GM12878 (cell line): ENCODE data around the gene AWAT1. TPM values are rescaled to one million over a fixed set of nuclear protein-coding genes. Genes with fewer than 3 reads are reported as not detected.
A peak's percentile ranks its signal among the peaks of the same experiment; 100 is the strongest.

Experiments
- ATAC-seq: fragments of 200-7000 bp; cut with Tn5 transposase; 3 replicates; pipeline ENCODE4 v1.9.1; 2020; ENCODE audit warnings: mild to moderate bottlenecking, moderate library complexity
- BruUV-seq: library from RNA; stranded (reverse); fragments of 400-500 nt; replicated peaks from 2 replicates; lab custom pipeline; 2021; lab: Mats Ljungman, UMichigan
- CTCF ChIA-PET: fragments of 300-600 bp; sonication (Branson Sonifier 250); formaldehyde crosslinking; extraction: SDS; loops from one replicate; lab custom pipeline; 2021; ENCODE audit warnings: inconsistent platforms; lab: Yijun Ruan, JAX
- POLR2A ChIA-PET: fragments of 350-600 bp; formaldehyde crosslinking; extraction: SDS; loops from one replicate; lab custom pipeline; 2021; ENCODE audit warnings: inconsistent platforms; lab: Charles Lee
- RAD21 ChIA-PET: fragments of 300-600 bp; sonication (Branson Sonifier 250); formaldehyde crosslinking; loops from one replicate; lab custom pipeline; 2023; ENCODE audit warnings: antibody characterized with exemption; ENCODE audit not compliant: unreplicated experiment; lab: Charles Lee
- SMC1A ChIA-PET: fragments of 300-600 bp; sonication (Branson Sonifier 250); formaldehyde crosslinking; loops from one replicate; lab custom pipeline; 2023; ENCODE audit not compliant: unreplicated experiment, uncharacterized antibody; lab: Charles Lee
- DNase-seq: peaks from one replicate; pipeline ENCODE4 v3.0.0-alpha.2; 2011; ENCODE audit warnings: low read depth, low spot score
- FAIRE-seq: peaks from 3 replicates; lab custom pipeline; 2011; peaks lifted over from hg19 to GRCh38; lab: Jason Lieb, UNC
- H2AFZ ChIP-seq: 2 replicates; pipeline ENCODE4 v1.6.0; 2011; ENCODE audit warnings: low read depth, low read length, control low read depth; ENCODE audit not compliant: control insufficient read depth
- H3K27ac ChIP-seq: 2 replicates; pipeline ENCODE4 v1.5.1; 2011; ENCODE audit warnings: control low read depth; ENCODE audit not compliant: control insufficient read depth, insufficient read depth
- H3K27me3 ChIP-seq, 2 experiments: replicated peaks in 1 of 2; 2 replicates each; pipeline versions ENCODE4 v1.6.0 to v1.6.1; 2011; ENCODE audit warnings: low read length in 1 of 2; ENCODE audit not compliant: control insufficient read depth in 2 of 2, insufficient read depth in 2 of 2
- H3K36me3 ChIP-seq, 2 experiments: 2 replicates each; pipeline ENCODE4 v1.5.1; 2011; ENCODE audit warnings: low read length in 1 of 2; ENCODE audit not compliant: control insufficient read depth in 2 of 2, insufficient read depth in 2 of 2
- H3K4me1 ChIP-seq: 2 replicates; pipeline ENCODE4 v1.6.1; 2011; ENCODE audit warnings: mild to moderate bottlenecking, low read length, moderate library complexity, mixed read lengths; ENCODE audit not compliant: control insufficient read depth, insufficient read depth
- H3K4me2 ChIP-seq: 2 replicates; pipeline ENCODE4 v1.6.0; 2011; ENCODE audit warnings: control low read depth; ENCODE audit not compliant: control insufficient read depth, insufficient read depth
- H3K4me3 ChIP-seq: fragments of 200-600 bp; sonication (generic); 2 replicates; pipeline ENCODE4 v1.5.1; 2016
- H3K79me2 ChIP-seq: 2 replicates; pipeline ENCODE4 v1.6.0; 2011; ENCODE audit warnings: low read length; ENCODE audit not compliant: control insufficient read depth, insufficient read depth
- H3K9ac ChIP-seq: 2 replicates; pipeline ENCODE4 v1.8.0; 2011; ENCODE audit warnings: low read length, control low read depth, mixed read lengths; ENCODE audit not compliant: control insufficient read depth, insufficient read depth
- H3K9me3 ChIP-seq: replicated peaks from 3 replicates; pipeline ENCODE4 v1.5.1; 2011; ENCODE audit warnings: mild to moderate bottlenecking, low read length; ENCODE audit not compliant: control insufficient read depth, insufficient read depth
- H4K20me1 ChIP-seq: 2 replicates; pipeline ENCODE4 v1.6.0; 2011; ENCODE audit not compliant: control insufficient read depth, insufficient read depth
- BACH1 ChIP-seq: fragments of 450-650 bp; IDR thresholded peaks from 2 replicates; pipeline ENCODE4 v1.6.1; 2017; ENCODE audit warnings: mild to moderate bottlenecking, borderline replicate concordance
- CBFB ChIP-seq: IDR thresholded peaks from 2 replicates; pipeline ENCODE4 v1.6.1; 2016; ENCODE audit warnings: antibody characterized with exemption, low read depth
- CHD2 ChIP-seq: IDR thresholded peaks from 2 replicates; pipeline ENCODE4 v1.6.1; 2011; ENCODE audit warnings: low read depth, low read length, improper control_type of control experiment, borderline replicate concordance
- EED ChIP-seq: sonication (generic); IDR thresholded peaks from 2 replicates; pipeline ENCODE4 v1.6.1; 2016; ENCODE audit warnings: antibody characterized with exemption, low read depth
- ESRRA ChIP-seq: IDR thresholded peaks from 2 replicates; pipeline ENCODE4 v1.6.1; 2012; ENCODE audit warnings: mild to moderate bottlenecking, low read length, improper control_type of control experiment
- IKZF1 ChIP-seq: fragments of 450-650 bp; conservative IDR thresholded peaks from 2 replicates; pipeline ENCODE4 v1.6.1; 2017; ENCODE audit warnings: antibody characterized with exemption, mild to moderate bottlenecking
- KDM1A ChIP-seq: fragments of 200-600 bp; sonication (generic); IDR thresholded peaks from 2 replicates; pipeline ENCODE4 v1.6.1; 2016; ENCODE audit warnings: borderline replicate concordance
- MEF2B ChIP-seq: fragments of 450-650 bp; IDR thresholded peaks from 2 replicates; pipeline ENCODE4 v1.6.1; 2018; ENCODE audit warnings: mild to moderate bottlenecking, moderate library complexity; ENCODE audit not compliant: partially characterized antibody, poor library complexity, severe bottlenecking
- NFXL1 ChIP-seq: fragments of 450-650 bp; IDR thresholded peaks from 2 replicates; pipeline ENCODE4 v1.6.1; 2017; ENCODE audit warnings: antibody characterized with exemption, mild to moderate bottlenecking, borderline replicate concordance
- NR2F1 ChIP-seq: fragments of 450-650 bp; conservative IDR thresholded peaks from 2 replicates; pipeline ENCODE4 v1.6.1; 2017; ENCODE audit warnings: mild to moderate bottlenecking
- POLR2AphosphoS2 ChIP-seq: IDR thresholded peaks from 2 replicates; pipeline ENCODE4 v1.6.1; 2011; ENCODE audit warnings: low read depth, mild to moderate bottlenecking, low read length, improper control_type of control experiment, moderate library complexity
- REST ChIP-seq: IDR thresholded peaks from 2 replicates; pipeline ENCODE4 v1.6.1; 2012; ENCODE audit warnings: mild to moderate bottlenecking, low read depth, low read length
- RFX5 ChIP-seq: IDR thresholded peaks from 2 replicates; pipeline ENCODE4 v1.6.1; 2011; ENCODE audit warnings: low read depth, low read length, improper control_type of control experiment
- SMARCA5 ChIP-seq: fragments of 450-650 bp; IDR thresholded peaks from 2 replicates; pipeline ENCODE4 v1.6.1; 2017; ENCODE audit warnings: mild to moderate bottlenecking
- ZNF622 ChIP-seq: fragments of 450-650 bp; IDR thresholded peaks from 2 replicates; pipeline ENCODE4 v1.6.1; 2017; ENCODE audit warnings: mild to moderate bottlenecking, inconsistent platforms
- WGBS: methylation state at CpG from one replicate; pipeline ENCODE4 v1.1.6; 2016; ENCODE audit warnings: low lambda C conversion rate; ENCODE audit not compliant: insufficient replicate concordance, insufficient coverage; ENCODE audit errors: missing lambda C conversion rate; 5-methylcytosine and 5-hydroxymethylcytosine counted together
- in situ Hi-C: fragments of 300-500 bp; cut with MboI; formaldehyde crosslinking; loops from 9 replicates; pipeline ENCODE4 v1.14.3; 2018; ENCODE audit warnings: mixed read lengths
- intact Hi-C: fragments of 100-400 bp; cut with micrococcal nuclease; formaldehyde crosslinking; loops from one replicate; pipeline ENCODE4 v1.14.2; 2022; ENCODE audit not compliant: unreplicated experiment
- polyA plus RNA-seq, 11 experiments: library from polyadenylated mRNA; depleted of rRNA in 4 of 11; unstranded in 6 of 11; stranded (reverse) in 5 of 11; fragments of >200 nt; fragmentation: Nextera tagmentation in 4 of 11; fragmentation: Illumina TruSeq in 1 of 11; extraction: Ambion mirVana in 4 of 11; extraction: Trizol in 1 of 11; gene quantifications; 1 replicate in 1 of 11; 2 replicates in 10 of 11; pipeline versions ENCODE4 v1.2.1 to v1.2.3, GENCODE V29; 2011 to 2016; ENCODE audit warnings: inconsistent platforms in 2 of 11, missing spikeins in 2 of 11, low read depth in 1 of 11
- total RNA-seq, 4 experiments: library from RNA; depleted of rRNA in 3 of 4; stranded (reverse); fragments of >200 nt in 3 of 4; fragmentation: Illumina TruSeq in 1 of 4; extraction: Trizol in 1 of 4; gene quantifications; 2 replicates each; pipeline versions ENCODE4 v1.2.1 to v1.2.3, GENCODE V29; 2013 to 2021

AWAT1 gene
- total and polyA plus RNA-seq, 10 of the 15 experiments (the other 5 are each of a cell fraction or from before 2014, with no cell fraction given), result not detected

GRCh38 chrX:70264784-70265183 is 30.3 kb downstream of the AWAT1 start:
- no peak overlapping the region for H2AFZ ChIP-seq
- H4K20me1 ChIP-seq, result no peaks in the 10 kb centered on the region
- no peaks in the 10 kb centered on the region for H3K36me3 ChIP-seq
- POLR2A ChIA-PET, result no interaction called here
- H3K9me3 ChIP-seq, result no peaks in the 10 kb centered on the region
- intact Hi-C loops, result loop anchor here (5.0 kb wide), 1 partner anchor 232 kb away; no protein-coding TSS in a partner anchor
- SMC1A ChIA-PET, result no interaction called here
- H3K9ac ChIP-seq, result no peak overlapping the region
- no peaks in the 10 kb centered on the region for H3K79me2 ChIP-seq
- no peaks in the 10 kb centered on the region for H3K27me3 ChIP-seq
- BruUV-seq, result no TSS peak
- FAIRE-seq (no peak), ATAC-seq (no peak), DNase-seq (no peak)
- 65% methylated on average over 3 of the region's 3 CpGs for WGBS
- no peak overlapping the region for H3K4me2 ChIP-seq
- H3K27ac ChIP-seq, result no peak overlapping the region
- H3K4me3 ChIP-seq, result no peak overlapping the region
- RAD21 ChIA-PET, result no interaction called here
- peak; percentile 52; the same call in 1 of the 2 replicates for TF ChIP-seq REST
- no peak for TF ChIP-seq KDM1A
- CTCF ChIA-PET, result no interaction called here
- in situ Hi-C loops, result no loop called here
- H3K4me1 ChIP-seq, result no peaks in the 10 kb centered on the region

- FAIRE-seq, result no peak
- intact Hi-C loops (no loop called here), in situ Hi-C loops (no loop called here)
- TF ChIP-seq POLR2AphosphoS2, result no peak
- TF ChIP-seq IKZF1, result no peak
- no peak for TF ChIP-seq EED
- no peak for TF ChIP-seq SMARCA5
- no peak for TF ChIP-seq RFX5
- TF ChIP-seq MEF2B, result no peak
- no peak for TF ChIP-seq NR2F1
- no peak for TF ChIP-seq CHD2
- TF ChIP-seq BACH1, result no peak
- no peak for TF ChIP-seq ESRRA
- no peak for TF ChIP-seq NFXL1
- no peak for TF ChIP-seq CBFB
- TF ChIP-seq ZNF622, result no peak
- Histone ChIP-seq H2AFZ (no peak within 1 kb of the TSS), H3K79me2 (no peaks in the 10 kb centered on the region), H3K9me3 (no peaks in the 10 kb centered on the region), H4K20me1 (no peaks in the 10 kb centered on the region), H3K27ac (no peak within 1 kb of the TSS), H3K4me2 (no peak within 1 kb of the TSS), H3K36me3 (no peaks in the 10 kb centered on the region), H3K4me3 (no peak within 1 kb of the TSS), H3K4me1 (no peaks in the 10 kb centered on the region), H3K27me3 (no peaks in the 10 kb centered on the region), H3K9ac (no peak within 1 kb of the TSS)
- ChIA-PET SMC1A (interaction anchor here (1.0 kb wide), 1 partner anchor 11 kb away, joined by 4 read pairs; no protein-coding TSS in a partner anchor), RAD21 (no interaction called here), POLR2A (no interaction called here), CTCF (no interaction called here)
- DNase-seq, result no peak
- BruUV-seq, result no TSS peak
- no peak for ATAC-seq
Observed at GRCh38 chrX:70268034-70268433, 33.6 kb downstream of the AWAT1 start, which contains the start of gene ARR3. Gene ARR3 (plus strand): TSS chrX:70268334. CDS start chrX:70269386, 1,052 bp downstream.
